Mesothelial cell of epicardium (in vitro differentiated cells): ENCODE measurements around the gene GPRIN3. TPM values are rescaled to one million over a fixed set of nuclear protein-coding genes. Genes with fewer than 3 reads are reported as not detected.

Experiments
- DNase-seq, 2 experiments: peaks; one replicate each; pipeline ENCODE4 v3.0.0; 2021; ENCODE audit warnings: low spot score in 2 of 2; ENCODE audit not compliant: unreplicated experiment in 2 of 2
- H3K27ac Mint-ChIP-seq: 2 replicates; pipeline ENCODE4 v1.8.0; 2021; ENCODE audit warnings: mixed read lengths
- H3K27me3 Mint-ChIP-seq: 2 replicates; pipeline ENCODE4 v1.8.0; 2021; ENCODE audit warnings: low read depth, mixed read lengths
- H3K36me3 Mint-ChIP-seq: 2 replicates; pipeline ENCODE4 v1.8.0; 2021; ENCODE audit warnings: mixed read lengths
- H3K4me1 Mint-ChIP-seq: 2 replicates; pipeline ENCODE4 v1.8.0; 2021; ENCODE audit warnings: mixed read lengths
- H3K4me3 Mint-ChIP-seq: 2 replicates; pipeline ENCODE4 v1.8.0; 2021; ENCODE audit warnings: mild to moderate bottlenecking, moderate library complexity, mixed read lengths
- H3K9me3 Mint-ChIP-seq: 2 replicates; pipeline ENCODE4 v1.8.0; 2021; ENCODE audit warnings: mixed read lengths
- total RNA-seq: library from RNA; stranded (reverse); gene quantifications from 3 replicates; pipeline ENCODE4 v1.2.1, GENCODE V29; 2021
- TF ChIP-seq, protein P1 (sequence below): fragments of 200-600 bp; sonication (generic); IDR thresholded peaks from one replicate; pipeline ENCODE4 v1.5.0; 2021; ENCODE audit warnings: antibody characterized with exemption; ENCODE audit not compliant: unreplicated experiment

Gene GPRIN3
- 1.4 to 1.6 TPM (median 1.5 TPM) in 3 replicates for total RNA-seq

DNA sequence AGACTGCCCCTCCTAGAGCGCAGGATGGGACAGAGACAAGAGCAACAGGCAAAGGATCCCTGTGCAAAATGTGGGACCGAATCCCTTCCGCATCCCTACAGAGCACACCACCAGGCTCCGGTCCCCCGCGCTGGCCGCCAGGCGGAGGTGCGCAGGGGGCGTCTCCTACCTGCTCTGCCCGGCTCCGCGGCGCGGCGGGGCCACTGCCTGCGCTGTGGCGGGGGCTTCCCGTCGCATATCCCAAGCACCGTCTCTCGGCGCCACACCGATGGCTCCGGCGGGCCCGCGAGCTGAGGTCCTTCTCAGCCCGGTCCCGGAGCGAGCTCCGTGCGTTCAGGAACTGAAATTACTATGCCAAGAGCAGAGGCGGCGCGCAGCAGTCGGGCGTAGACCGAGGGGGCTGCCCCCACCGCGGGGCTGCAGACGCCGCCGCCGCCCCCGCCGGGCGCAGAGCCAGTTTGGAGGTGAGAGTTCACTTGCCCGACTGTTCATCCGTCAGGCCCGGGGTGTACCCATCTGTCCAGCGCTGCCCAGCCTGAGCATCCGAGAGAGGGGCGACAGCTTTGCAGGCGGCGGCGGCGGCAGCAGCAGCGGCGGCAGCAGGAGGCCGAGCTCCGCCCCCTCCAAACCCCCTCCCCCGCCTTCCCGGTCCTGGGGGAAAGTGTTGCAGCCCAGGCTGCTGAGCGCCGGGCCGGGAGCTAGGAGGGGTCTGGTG lies at the start of gene GPRIN3:
Gene GPRIN3, minus strand, starts transcription at position 355 of the 715 bp plus-strand sequence. CDS start 57,690 bp downstream, outside the sequence.
- no peak within 1 kb of the TSS for H3K27ac Mint-ChIP-seq
- TF ChIP-seq, protein P1, sequence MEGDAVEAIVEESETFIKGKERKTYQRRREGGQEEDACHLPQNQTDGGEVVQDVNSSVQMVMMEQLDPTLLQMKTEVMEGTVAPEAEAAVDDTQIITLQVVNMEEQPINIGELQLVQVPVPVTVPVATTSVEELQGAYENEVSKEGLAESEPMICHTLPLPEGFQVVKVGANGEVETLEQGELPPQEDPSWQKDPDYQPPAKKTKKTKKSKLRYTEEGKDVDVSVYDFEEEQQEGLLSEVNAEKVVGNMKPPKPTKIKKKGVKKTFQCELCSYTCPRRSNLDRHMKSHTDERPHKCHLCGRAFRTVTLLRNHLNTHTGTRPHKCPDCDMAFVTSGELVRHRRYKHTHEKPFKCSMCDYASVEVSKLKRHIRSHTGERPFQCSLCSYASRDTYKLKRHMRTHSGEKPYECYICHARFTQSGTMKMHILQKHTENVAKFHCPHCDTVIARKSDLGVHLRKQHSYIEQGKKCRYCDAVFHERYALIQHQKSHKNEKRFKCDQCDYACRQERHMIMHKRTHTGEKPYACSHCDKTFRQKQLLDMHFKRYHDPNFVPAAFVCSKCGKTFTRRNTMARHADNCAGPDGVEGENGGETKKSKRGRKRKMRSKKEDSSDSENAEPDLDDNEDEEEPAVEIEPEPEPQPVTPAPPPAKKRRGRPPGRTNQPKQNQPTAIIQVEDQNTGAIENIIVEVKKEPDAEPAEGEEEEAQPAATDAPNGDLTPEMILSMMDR: no peak
- peaks cover 16% of the 10 kb centered on the region for H3K27me3 Mint-ChIP-seq
- H3K4me1 Mint-ChIP-seq: peaks cover 20% of the 10 kb centered on the region
- DNase-seq: peak; percentile 33 to 62
- no peaks in the 10 kb centered on the region for H3K36me3 Mint-ChIP-seq
- H3K4me3 Mint-ChIP-seq: peak within 1 kb of the TSS; percentile 82
- H3K9me3 Mint-ChIP-seq: no peaks in the 10 kb centered on the region

DNA sequence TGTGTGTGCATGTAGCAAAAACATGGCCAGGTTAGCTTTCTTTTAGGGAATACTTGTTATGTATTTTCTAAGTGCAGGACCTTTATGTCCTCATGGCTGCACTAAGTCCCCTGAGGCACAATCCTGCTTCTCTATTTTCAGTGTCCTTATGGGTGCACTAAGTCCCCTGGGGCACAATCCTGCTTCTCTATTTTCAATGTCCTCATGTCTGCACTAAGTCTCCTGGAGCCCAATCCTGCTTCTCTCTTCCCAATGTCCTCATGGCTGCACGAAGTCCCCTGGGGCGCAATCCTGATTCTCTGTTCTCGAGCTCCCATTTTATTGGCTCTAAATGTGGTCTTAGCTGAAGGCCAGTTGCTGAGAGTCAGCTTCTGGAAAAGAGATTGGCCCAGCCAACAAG lies 49.7 kb upstream of the GPRIN3 start:
- Mint-ChIP-seq H3K9me3 (no peaks in the 10 kb centered on the region), H3K27ac (no peak overlapping the region), H3K36me3 (no peaks in the 10 kb centered on the region), H3K4me3 (no peak overlapping the region), H3K27me3 (no peaks in the 10 kb centered on the region), H3K4me1 (peaks cover 29% of the 10 kb centered on the region)
- TF ChIP-seq, protein P1: no peak
- no peak for DNase-seq

DNA sequence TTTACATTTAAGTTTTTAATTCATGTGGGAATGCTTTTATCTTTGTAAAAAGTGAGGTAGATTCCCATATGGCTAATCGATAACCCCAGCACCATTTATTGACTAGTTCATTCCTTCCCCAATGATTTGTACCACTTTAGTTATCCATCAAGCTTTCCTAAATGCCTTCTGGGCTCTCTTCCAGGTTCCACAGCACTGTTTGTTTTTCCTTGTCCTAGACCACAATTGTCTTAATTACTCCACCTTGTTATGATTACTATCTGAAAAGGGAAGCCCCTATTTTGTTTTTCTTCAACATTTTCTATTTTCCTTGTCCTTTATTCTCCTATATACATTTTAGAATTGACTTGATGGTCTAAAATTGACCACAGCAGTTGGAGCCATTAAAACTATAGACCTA lies 48.5 kb upstream of the GPRIN3 start:
- no peaks in the 10 kb centered on the region for H3K27me3 Mint-ChIP-seq
- H3K27ac Mint-ChIP-seq: peak overlapping the region; percentile 2
- peaks cover 29% of the 10 kb centered on the region for H3K4me1 Mint-ChIP-seq
- no peak overlapping the region for H3K4me3 Mint-ChIP-seq
- DNase-seq: no peak
- TF ChIP-seq, protein P1: no peak
- no peaks in the 10 kb centered on the region for H3K36me3 Mint-ChIP-seq
- H3K9me3 Mint-ChIP-seq: no peaks in the 10 kb centered on the region

DNA sequence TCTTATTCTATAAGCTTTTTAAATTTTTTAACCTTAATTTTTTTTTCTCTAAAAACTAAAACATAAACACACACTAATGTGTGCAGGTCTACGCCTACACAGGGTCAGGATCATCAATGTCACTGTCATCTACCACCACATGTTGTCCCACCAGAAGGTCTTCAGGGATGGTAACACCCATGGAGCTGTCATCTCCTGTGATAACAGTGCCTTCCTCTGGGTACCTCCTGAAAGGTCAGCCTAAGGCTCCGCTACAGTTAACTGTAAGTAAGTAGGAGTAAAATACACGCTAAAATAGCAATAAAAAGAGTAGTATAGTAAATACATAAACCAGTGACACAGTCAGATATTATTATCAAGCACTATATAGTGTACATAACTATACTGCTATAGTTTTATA lies 45.9 kb upstream of the GPRIN3 start:
- no peak for DNase-seq
- no peak overlapping the region for H3K27ac Mint-ChIP-seq
- peaks cover 10% of the 10 kb centered on the region for H3K9me3 Mint-ChIP-seq
- H3K4me1 Mint-ChIP-seq: peaks cover 17% of the 10 kb centered on the region
- no peaks in the 10 kb centered on the region for H3K36me3 Mint-ChIP-seq
- no peak overlapping the region for H3K4me3 Mint-ChIP-seq
- TF ChIP-seq, protein P1: no peak
- H3K27me3 Mint-ChIP-seq: no peaks in the 10 kb centered on the region

DNA sequence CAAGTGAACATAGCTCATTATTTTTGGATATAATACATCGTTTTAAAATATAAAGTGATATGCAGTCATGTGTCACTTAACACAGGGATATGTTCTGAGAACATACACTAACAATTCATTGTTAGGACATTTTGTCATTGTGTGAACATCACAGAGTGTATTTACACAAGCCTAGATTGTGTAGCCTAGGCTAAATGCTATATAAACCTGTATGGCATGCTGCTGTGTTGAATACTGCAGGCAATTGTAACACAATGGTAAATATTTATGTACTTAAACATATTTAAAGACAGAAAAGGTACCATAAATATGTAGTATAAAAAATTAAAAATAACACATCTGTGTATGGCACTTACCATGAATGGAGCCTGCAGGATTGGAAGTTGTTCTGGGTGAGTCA lies 44.9 kb upstream of the GPRIN3 start:
- peaks cover 5% of the 10 kb centered on the region for H3K36me3 Mint-ChIP-seq
- DNase-seq: no peak
- TF ChIP-seq, protein P1: no peak
- H3K27ac Mint-ChIP-seq: no peak overlapping the region
- H3K4me1 Mint-ChIP-seq: peaks cover 15% of the 10 kb centered on the region
- no peaks in the 10 kb centered on the region for H3K27me3 Mint-ChIP-seq
- H3K4me3 Mint-ChIP-seq: no peak overlapping the region
- H3K9me3 Mint-ChIP-seq: peaks cover 18% of the 10 kb centered on the region
